Subcutaneous adipose tissue (tissue), 4 donors: Measurements from ENCODE around the gene MED14. TPM values are rescaled to one million over a fixed set of nuclear protein-coding genes. Genes with fewer than 3 reads are reported as not detected.

Experiments
- total RNA-seq, 4 donors: library from RNA; depleted of rRNA; stranded (reverse); fragments of >200 nt; gene quantifications; one replicate each; pipeline ENCODE4 v1.1.0, GENCODE V29; 2016
- TF ChIP-seq, protein P1 (sequence below): fragments of 450-650 bp; IDR thresholded peaks from one replicate; pipeline ENCODE4 v1.5.1; 2016; ENCODE audit warnings: low read depth, mild to moderate bottlenecking, control low read depth, antibody characterized with exemption, moderate library complexity

MED14 gene
- total RNA-seq, 4 donors from 2014 or later: 24.7 to 39.3 (median 31.8) TPM

DNA sequence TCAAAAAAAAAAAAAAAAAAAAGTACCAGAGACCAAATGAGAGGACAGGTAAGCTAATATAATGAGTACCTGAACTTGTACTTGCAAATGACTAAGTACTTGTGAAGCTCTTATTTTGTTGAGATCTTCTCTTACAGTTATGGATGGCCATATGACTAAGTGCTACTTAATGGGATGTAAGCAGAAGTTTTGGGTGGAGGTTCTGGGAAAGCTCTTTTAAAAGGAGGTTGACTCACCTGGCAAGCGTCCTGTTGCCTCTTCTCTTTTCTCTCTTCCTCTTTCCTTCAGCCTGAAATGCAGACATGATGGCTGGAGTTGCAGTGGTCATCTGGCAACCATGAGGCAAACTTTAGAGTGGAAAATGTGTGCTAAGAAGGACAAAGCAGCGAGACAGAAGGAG is 36.9 kb upstream of the MED14 start:
- TF ChIP-seq, protein P1, sequence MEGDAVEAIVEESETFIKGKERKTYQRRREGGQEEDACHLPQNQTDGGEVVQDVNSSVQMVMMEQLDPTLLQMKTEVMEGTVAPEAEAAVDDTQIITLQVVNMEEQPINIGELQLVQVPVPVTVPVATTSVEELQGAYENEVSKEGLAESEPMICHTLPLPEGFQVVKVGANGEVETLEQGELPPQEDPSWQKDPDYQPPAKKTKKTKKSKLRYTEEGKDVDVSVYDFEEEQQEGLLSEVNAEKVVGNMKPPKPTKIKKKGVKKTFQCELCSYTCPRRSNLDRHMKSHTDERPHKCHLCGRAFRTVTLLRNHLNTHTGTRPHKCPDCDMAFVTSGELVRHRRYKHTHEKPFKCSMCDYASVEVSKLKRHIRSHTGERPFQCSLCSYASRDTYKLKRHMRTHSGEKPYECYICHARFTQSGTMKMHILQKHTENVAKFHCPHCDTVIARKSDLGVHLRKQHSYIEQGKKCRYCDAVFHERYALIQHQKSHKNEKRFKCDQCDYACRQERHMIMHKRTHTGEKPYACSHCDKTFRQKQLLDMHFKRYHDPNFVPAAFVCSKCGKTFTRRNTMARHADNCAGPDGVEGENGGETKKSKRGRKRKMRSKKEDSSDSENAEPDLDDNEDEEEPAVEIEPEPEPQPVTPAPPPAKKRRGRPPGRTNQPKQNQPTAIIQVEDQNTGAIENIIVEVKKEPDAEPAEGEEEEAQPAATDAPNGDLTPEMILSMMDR: no peak

- TF ChIP-seq, protein P1: no peak
These were observed 26.4 kb upstream of the MED14 start for GRCh38 chrX:40761762-40762161.

DNA sequence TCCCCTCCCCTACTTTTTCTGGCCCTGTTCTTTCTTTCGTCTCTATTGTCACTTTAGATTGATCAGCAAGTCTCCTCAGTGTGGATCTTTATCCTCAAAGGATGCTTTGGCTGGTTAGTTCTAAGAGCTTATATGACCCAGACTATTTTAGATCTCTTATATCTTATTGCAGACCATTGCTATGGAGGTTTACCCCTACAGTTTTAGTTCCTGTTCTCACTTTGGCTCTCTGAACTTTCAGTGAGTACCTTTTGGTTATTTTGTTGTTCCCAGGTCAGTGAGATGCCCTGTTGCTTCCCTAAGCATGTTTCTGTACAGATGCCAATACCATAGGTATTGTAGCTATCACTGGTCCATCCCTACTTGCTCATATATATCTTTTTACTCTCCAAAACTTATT is 24.0 kb upstream of the MED14 start:
- TF ChIP-seq, protein P1: no peak

GRCh38 chrX:40757058-40757457 is 21.7 kb upstream of the MED14 start:
- TF ChIP-seq, protein P1: no peak

DNA sequence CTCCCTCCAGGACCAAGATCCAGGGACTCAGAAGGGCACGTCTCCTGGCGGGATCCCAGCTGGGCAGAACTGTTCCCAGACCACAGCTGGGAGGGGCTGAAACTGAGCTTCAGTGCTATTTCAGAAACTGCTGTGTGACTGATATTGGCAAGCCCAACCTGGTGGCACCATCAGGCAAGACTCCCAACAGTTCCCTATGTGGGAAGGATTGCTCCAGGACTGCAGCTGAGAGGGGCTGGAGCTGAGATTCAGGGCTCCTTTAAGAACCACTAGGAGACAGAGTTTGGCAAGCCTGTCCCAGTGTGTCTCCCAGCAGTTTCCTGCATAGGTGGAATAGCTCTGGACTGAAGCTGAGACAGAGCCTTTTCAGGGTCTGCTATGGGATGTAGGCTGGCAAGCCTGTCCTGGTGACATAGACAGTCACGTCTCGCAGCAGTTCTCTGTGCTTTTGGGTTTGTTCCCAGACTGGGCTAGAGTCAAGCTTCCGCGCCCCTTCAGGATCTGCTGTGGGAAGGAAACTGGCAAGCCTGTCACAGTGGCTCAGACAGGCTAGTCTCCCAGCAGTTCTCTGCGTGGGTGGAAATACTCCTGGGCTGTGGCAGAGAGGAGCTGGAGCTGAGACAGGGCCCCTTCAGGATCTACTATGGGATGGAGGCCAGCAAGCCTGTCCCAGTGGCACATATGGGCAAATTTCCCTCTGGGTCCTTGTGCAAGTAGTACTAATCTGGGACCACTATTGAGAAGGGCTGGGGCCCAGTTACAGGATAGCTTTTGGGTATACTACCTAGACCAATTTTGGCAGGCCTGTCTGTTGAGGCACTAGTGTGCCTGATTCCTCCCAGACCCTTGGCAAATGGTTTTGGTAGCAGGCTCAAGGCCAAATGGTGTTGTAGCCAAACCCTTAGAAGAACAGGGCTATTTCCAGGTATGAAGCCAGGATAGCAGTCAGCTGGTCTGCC is 20.2 kb upstream of the MED14 start:
- TF ChIP-seq, protein P1: no peak

DNA sequence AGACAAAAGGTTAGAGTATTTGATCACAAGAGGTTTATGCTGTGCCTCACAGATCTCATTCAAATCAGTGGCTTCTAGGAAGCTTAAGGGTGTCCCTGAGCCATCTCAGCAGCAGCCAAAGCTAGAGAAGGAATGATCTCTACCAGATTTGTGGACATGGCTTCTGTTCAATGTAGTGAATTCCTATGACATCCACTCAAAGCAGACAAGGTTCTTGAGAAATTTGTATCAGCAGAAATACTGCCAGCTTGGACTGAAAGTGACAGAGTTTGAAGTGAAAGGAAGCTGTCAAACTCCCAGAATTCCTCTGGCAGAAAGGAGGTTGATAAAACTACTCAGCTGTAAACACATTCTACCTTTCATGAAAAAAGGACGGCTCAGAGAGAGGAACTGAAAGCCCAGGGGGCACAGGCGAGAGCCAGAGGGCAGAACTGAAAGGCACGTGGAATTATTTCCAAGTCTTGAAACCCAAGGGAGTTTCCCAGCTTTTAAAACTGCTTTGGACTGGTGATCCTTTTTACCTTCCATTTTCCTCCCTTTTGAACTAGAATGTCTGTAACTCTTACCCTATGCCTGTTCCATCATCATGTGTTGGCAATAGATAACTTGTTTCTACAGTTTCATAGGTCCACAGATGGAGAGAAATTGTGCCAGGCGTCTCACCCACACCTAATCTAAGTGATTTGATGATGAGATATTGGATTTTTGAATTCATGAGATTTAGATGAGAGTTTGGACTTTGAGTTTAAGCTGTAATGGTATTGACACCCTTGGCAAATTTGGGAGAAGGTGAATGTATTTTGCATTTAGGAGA is 14.5 kb upstream of the MED14 start:
- TF ChIP-seq, protein P1: no peak

DNA sequence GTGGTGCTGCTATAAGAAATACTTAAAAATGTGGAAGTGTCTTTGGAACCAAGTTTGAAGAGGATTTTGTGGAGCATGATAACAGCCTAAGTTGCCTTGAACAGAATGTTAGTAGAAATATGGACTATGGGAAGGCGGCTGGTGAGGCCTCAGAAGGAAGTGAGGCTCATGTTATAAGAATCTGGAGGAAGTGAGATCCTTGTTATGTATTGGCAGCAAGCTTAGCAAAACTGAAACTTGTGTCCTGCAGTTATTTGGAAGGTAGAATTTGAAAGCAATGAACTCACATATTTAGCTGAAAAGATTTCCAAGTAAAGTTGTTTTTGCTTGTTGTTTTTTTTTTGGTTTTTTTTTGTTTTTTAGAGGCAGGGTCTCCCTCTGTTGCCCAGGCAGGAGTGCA is 13.6 kb upstream of the MED14 start:
- TF ChIP-seq, protein P1: no peak
